ENCODE results near the gene CRAMP1.
A peak's percentile ranks its signal among the peaks of the same experiment; 100 is the strongest.

CRAMP1 gene

GRCh38 chr16:1602285-1602684 is 9.9 kb upstream of the CRAMP1 start:
- DNase-seq: no peak

GRCh38 chr16:1606774-1607173 is 5.4 kb upstream of the CRAMP1 start:
- no peak for DNase-seq

- DNase-seq: no peak
These were observed 4.2 kb upstream of the CRAMP1 start for GRCh38 chr16:1607971-1608370.

GRCh38 chr16:1610071-1610898 is 1.9 kb upstream of the CRAMP1 start:
- peak; percentile 81 for DNase-seq

- peak; percentile 81 for DNase-seq
These were observed 1.1 kb upstream of the CRAMP1 start for GRCh38 chr16:1610899-1611632.

GRCh38 chr16:1613211-1613622 is 1.1 kb downstream of the CRAMP1 start:
- DNase-seq: no peak

GRCh38 chr16:1613728-1614455 is 1.7 kb downstream of the CRAMP1 start:
- DNase-seq: no peak

GRCh38 chr16:1614456-1615102 is 2.4 kb downstream of the CRAMP1 start:
- peak; percentile 0 for DNase-seq

- no peak for DNase-seq
These were observed 3.6 kb downstream of the CRAMP1 start for GRCh38 chr16:1615761-1616160.

- no peak for DNase-seq
These were observed 7.8 kb downstream of the CRAMP1 start for GRCh38 chr16:1619976-1620375.

GRCh38 chr16:1620391-1620790 is 8.2 kb downstream of the CRAMP1 start:
- DNase-seq: no peak

GRCh38 chr16:1621851-1622250 is 9.7 kb downstream of the CRAMP1 start:
- DNase-seq: no peak

- DNase-seq: no peak
These were observed 14.2 kb downstream of the CRAMP1 start for GRCh38 chr16:1626327-1626726.

GRCh38 chr16:1626776-1627175 is 14.6 kb downstream of the CRAMP1 start:
- DNase-seq: no peak

GRCh38 chr16:1630450-1631213 is 18.5 kb downstream of the CRAMP1 start:
- DNase-seq: no peak

GRCh38 chr16:1631230-1631629 is 19.1 kb downstream of the CRAMP1 start:
- no peak for DNase-seq

GRCh38 chr16:1631931-1632637 is 19.9 kb downstream of the CRAMP1 start:
- no peak for DNase-seq

- DNase-seq: no peak
These were observed 20.4 kb downstream of the CRAMP1 start for GRCh38 chr16:1632638-1632970.

GRCh38 chr16:1633310-1633709 is 21.1 kb downstream of the CRAMP1 start:
- no peak for DNase-seq

- DNase-seq: no peak
These were observed 22.4 kb downstream of the CRAMP1 start for GRCh38 chr16:1634541-1634940.

GRCh38 chr16:1635070-1635469 is 22.9 kb downstream of the CRAMP1 start:
- no peak for DNase-seq

GRCh38 chr16:1637526-1637925 is 25.4 kb downstream of the CRAMP1 start:
- no peak for DNase-seq
